ENCODE results near the gene FAM162A.

GRCh38 chr3:122396511-122396910, 12.5 kb downstream of the FAM162A start:
- no peak for TF ChIP-seq MYC (IDR thresholded peaks at IDR 0.05; ENCODE audit: low read depth, low read length)
- no peak for TF ChIP-seq CTCF (IDR thresholded peaks at IDR 0.05; ENCODE audit: extremely low read depth in 1 of 2, insufficient read depth in 1 of 2, low read depth in 1 of 2, low read length in 2 of 2)
- TF ChIP-seq POLR2A (IDR thresholded peaks at IDR 0.05; ENCODE audit: low read depth, low read length) = no peak
- no peak for TF ChIP-seq EZH2 (IDR thresholded peaks at IDR 0.05; ENCODE audit: borderline replicate concordance, low read depth, low read length, severe bottlenecking)
- TF ChIP-seq POLR2AphosphoS5 (IDR thresholded peaks at IDR 0.05; ENCODE audit: insufficient read depth, low read depth, low read length) = no peak
- TF ChIP-seq FOS (IDR thresholded peaks at IDR 0.05; ENCODE audit: borderline replicate concordance, insufficient read depth, low read length) = no peak

Measured in endothelial cell of umbilical vein (primary cell).